NCI-H2081 treated with DMSO at 0.1 percent for 48 hours (cell line): Measurements from ENCODE around the gene ZNF780A.
"Not testable (repeated sequence)": the region's sequence is repeated elsewhere in the genome, so short reads cannot be mapped to it uniquely, and the experiment has no call there.

Experiments
- DNase-seq: peaks from one replicate; lab custom pipeline; 2025; lab: John Stamatoyannopoulos, UW

Gene ZNF780A

DNA sequence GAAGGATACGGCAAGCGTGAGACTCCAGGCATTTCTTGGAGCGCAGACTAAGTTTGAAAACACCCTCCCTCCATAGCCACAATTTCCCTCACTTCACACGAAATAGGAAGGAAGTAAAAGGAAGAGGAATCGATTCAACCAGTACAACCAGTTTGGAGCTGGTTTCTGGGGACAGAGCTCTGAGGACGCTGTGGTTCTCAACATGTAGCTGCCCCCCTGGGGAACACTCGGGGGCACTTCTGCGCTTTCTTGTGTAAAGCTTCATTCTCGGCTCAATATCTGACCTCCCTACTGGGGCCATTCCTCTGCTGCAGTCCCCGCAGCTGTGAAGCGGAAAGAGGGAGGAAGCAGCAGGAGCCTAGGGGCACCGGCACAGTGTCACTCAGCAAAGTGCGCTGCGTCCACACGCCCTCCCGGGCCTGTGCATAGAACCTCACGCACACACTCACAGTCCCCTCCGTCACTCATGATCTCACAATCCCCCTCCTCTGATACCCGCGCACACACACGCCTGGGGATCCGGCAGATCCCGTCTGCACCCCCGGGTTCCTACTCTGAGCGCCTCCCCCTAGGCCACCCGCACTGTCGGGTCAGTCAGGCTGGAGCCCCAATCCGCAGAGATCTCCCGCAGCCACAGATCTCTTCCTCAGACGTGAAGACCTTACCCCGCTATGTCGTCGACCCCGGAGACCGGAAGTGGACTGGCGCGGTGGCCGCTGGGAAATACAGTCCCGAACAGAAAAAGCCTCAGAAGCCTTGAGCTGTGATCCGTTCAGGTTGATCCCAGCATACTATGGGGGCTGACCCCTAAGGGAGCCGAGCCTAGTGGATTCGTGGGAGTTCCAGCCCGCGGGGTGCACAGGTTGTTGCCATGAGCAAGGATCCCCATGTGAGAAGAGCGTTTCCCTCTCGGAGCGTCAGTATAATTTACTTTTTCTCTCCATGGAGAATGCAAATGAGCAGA lies at the start of gene ZNF780A:
Gene ZNF780A, minus strand, starts transcription at position 703 of the 964 bp plus-strand sequence. CDS start 6,190 bp downstream, outside the sequence.
- DNase-seq = no peak

DNA sequence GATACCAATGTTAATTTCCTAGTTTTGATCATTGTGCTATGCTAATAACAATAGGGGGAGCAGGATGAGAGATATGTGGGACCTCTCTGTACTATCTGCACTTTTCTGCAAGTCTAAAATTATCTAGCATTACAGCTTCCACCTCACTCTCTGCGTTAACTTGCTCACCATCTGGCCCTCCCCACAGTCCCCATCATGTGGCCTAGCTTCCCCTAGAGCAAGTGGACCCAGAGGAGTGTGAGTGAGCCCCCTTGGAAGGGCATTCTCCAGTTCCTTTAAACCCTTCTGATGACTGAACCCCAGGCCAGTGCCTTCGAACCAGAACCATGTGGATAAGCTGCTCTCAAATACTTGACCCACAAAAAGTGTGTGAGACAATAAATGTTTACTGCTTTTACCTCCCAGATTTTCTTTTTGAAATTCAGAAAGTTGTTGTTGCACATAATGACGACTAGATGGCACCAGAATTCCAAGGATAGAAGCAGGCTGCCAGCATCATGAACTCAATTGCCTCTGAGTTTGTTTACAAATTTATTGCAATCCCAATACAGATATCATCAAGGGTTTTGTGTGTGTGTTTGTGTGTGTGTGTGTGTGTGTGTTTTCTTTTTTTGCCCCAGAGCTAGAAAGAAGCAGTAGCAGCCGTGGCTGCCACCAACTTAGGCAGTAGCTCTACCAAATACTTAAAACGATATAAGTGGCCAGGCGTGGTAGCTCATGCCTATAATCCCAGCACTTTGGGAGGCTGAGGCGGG lies 49.0 kb upstream of the ZNF780A start:
- DNase-seq = peak; percentile 5

DNA sequence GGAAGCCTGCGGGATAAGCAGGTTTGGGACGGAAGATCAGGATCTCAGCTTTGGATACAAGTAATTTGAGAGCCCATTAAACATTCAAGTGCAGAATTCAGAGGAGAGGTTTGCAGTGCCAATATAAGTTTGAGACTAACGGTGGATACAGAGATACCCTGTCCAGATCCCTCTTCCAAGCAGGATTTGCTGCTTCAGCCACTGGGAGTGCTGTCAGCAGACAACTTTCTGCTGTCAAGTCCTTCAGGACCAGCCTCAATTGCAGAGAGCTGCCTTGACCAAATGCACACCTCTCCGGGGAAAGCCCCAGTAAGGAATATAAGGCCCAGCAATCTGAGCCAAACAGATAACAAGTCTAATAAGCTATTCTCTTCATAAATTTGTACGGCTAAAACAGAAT lies 46.1 kb upstream of the ZNF780A start:
- no peak for DNase-seq

DNA sequence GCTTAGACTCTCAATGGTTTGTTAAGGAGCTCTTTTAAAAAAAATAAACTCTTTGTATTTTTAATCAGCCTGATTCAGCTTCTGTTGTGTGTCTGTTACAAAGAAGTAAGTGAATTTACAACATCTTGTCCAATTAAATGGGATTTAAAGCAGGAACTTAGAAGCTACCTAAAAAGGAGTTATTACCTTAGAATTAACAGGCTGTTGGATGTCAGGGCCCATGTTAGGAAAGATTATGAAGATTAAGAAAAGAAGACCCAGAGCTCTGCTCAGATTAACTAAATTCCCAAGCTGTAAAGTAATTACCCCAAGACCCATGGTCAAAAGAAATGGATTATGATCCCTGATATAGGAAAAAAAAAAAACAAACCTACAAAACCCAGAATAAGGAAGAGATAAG lies 44.1 kb upstream of the ZNF780A start:
- DNase-seq = no peak

- no peak for DNase-seq
These were observed 42.7 kb upstream of the ZNF780A start for GRCh38 chr19:40133491-40133890.

GRCh38 chr19:40130013-40130412 lies 39.3 kb upstream of the ZNF780A start:
- DNase-seq = no peak

DNA sequence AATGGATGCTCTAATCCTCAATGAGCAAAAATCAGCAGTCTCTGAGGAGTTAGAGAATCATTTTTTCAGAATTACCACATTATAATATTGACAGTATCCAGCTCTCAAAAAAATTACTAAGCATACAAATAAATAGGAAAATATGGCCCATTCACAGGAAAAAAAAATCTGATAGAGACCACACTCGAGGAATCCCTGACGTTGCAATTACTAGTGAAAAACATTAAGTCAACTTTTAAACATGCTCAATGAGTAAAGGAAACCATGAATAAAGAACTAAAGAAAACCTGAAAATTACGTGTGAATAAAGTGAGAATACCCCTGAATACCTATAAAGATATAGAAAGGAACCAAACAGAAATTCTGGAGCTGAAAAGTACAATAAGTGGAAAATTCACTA lies 38.7 kb upstream of the ZNF780A start:
- DNase-seq = no peak

DNA sequence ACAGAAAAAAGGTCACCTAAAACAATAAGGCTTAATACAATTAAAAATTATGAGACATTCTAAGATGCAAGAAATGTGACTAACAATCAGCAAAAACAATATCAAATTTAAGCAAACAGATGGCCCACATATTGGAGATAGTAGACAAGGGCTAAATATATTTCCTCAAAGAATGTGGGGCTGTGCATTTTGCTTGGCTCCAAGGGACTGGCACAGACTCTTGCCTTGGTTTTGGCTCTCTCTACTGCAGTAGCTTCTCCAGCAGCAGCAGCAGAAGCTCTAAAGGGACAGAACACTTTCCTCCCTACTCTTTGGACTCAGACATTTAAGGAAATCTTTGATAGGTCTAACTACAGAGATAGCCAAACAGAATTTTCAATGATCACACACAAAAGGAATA lies 38.2 kb upstream of the ZNF780A start:
- DNase-seq = no peak

GRCh38 chr19:40119380-40119779 lies 28.6 kb upstream of the ZNF780A start:
- DNase-seq = no peak

DNA sequence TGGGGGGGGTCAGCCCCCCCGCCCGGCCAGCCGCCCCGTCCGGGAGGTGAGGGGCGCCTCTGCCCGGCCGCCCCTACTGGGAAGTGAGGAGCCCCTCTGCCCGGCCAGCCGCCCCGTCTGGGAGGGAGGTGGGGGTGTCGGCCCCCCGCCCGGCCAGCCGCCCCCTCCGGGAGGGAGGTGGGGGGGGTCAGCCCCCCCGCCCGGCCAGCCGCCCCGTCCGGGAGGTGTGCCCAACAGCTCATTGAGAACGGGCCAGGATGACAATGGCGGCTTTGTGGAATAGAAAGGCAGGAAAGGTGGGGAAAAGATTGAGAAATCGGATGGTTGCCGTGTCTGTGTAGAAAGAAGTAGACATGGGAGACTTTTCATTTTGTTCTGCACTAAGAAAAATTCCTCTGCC lies 27.9 kb upstream of the ZNF780A start:
- not testable (repeated sequence) for DNase-seq

DNA sequence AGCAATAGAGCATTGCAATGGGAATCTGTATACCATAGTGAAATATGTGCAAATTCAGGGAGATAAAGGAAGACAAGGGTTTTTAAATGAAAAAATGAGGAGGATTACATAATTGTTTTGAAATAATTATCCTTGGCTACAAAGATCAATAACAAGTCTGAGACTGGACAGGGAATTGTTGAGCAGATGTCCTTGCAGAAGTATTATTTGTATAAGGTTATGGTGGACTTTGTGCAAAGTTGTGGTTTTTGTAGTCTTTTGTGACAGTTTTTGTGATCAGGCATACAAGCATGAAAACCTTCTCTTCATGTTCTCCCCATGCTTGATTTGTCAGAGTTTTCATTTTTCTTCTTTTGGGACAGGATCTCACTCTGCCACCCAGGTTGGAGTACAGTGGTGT lies 25.3 kb upstream of the ZNF780A start:
- no peak for DNase-seq

GRCh38 chr19:40114119-40114518 lies 23.4 kb upstream of the ZNF780A start:
- DNase-seq = not testable (repeated sequence)

- DNase-seq = not testable (repeated sequence)
These were observed 21.5 kb upstream of the ZNF780A start for GRCh38 chr19:40112271-40112670.

- DNase-seq = no peak
These were observed 19.8 kb upstream of the ZNF780A start for GRCh38 chr19:40110570-40110969.

GRCh38 chr19:40104754-40105153 lies 14.0 kb upstream of the ZNF780A start:
- no peak for DNase-seq

DNA sequence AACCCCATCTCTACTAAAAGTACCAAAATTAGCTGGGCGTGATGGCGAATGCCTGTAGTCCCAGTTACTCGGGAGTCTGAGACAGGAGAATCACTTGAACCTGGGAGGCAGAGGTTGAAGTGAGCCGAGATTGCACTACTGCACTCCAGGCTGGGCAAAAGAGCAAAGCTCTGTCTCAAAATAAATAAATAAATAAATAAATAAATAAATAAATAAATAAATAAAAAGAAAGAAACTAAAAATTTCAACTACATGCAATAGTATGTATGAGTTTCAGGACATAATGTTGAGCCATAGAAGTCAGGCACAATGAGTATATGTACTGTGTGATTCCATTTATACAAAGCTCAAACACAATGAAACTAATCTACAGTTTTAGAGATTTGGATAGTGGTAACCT lies 12.9 kb upstream of the ZNF780A start:
- no peak for DNase-seq

DNA sequence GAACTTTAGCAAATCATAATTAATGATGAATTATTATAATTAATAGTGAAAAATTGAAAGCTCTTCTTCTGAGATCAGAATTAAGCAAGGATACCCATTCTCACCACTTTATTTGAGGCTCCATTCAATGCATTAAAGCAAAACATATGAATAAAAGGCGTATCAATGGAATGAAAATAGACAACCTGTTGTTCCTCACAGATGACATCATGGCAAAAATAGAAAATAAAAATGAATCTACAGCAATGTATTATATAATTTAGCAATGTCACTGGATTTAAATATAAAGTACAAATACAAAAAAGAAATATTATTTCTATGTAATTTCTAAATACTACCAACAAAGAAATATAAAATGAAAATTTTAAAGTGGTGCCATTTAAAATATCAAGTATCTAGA lies 11.1 kb upstream of the ZNF780A start:
- no peak for DNase-seq

GRCh38 chr19:40093416-40093815 lies 2.7 kb upstream of the ZNF780A start:
- no peak for DNase-seq

GRCh38 chr19:40091205-40092129 lies 724 bp upstream of the ZNF780A start:
- no peak for DNase-seq

DNA sequence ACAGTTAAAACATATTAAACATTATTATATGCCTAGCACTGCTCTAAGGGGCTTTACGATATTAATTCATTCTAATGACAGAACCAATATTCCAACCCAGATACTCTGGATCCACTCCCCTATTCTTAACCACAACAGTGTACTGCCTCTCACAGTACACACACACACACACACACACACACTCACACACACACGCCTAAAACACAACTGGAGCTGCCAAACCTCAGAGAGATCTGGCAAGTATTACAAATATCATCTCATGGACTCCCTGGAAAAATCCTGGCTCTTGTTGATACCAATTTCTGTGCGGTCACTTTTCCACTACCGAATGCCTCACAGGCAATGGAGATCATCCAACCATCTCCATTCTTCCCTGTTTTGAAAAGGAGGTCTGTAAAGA lies 1.3 kb downstream of the ZNF780A start:
- DNase-seq = no peak

GRCh38 chr19:40088299-40089047 lies 2.3 kb downstream of the ZNF780A start:
- no peak for DNase-seq
